ENCODE data around the gene ERO1B.
A peak's percentile ranks its signal among the peaks of the same experiment; 100 is the strongest.
"Not testable (repeated sequence)": the region's sequence is repeated elsewhere in the genome, so short reads cannot be mapped to it uniquely, and the experiment has no call there.

ERO1B gene, protein sequence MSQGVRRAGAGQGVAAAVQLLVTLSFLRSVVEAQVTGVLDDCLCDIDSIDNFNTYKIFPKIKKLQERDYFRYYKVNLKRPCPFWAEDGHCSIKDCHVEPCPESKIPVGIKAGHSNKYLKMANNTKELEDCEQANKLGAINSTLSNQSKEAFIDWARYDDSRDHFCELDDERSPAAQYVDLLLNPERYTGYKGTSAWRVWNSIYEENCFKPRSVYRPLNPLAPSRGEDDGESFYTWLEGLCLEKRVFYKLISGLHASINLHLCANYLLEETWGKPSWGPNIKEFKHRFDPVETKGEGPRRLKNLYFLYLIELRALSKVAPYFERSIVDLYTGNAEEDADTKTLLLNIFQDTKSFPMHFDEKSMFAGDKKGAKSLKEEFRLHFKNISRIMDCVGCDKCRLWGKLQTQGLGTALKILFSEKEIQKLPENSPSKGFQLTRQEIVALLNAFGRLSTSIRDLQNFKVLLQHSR

DNA sequence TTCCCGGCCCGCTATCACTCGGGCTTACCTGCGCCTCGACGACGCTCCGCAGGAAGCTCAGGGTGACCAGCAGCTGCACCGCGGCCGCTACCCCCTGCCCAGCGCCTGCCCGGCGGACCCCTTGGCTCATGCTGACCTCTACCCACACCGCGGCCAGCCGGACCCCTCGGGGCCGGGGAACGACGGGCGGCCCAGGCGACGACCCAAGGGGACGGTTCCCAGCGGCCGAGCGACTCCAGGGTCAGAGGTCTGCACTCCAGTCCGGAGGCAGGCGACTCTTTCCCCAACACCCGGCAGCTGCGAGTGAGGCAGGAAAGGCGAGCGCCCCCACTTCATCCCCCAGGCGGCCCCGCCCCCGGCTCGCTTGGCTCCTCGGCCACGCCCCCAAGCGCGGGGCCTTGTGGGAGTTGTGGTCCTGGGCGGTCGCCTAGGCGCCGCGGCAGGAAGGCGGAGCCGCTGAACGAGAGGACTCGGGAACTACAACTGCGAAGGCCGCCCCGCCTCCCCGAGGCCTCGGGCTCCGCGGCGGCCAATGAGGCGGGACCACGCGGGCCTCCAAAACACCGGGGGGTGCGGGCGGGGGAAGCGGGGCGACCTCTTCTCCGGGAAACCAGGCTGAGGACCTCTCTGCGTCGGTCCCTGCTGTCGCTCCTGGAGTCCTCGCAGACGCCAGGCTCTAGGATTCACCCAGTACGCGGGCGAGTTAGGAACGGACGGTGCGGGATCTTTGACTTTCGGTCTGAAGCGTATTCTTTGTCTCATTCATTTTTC, at the start of gene ERO1B:
ERO1B (minus strand) TSS at position 305 of the 771 bp plus-strand sequence; CDS start at position 130, 175 bp downstream.
- Histone ChIP-seq H3K4me3 (ENCODE audit: low read depth, low read length) (peak within 1 kb of the TSS; percentile 79), H3K27ac (ENCODE audit: low read depth, low read length) (no peak within 1 kb of the TSS), H3K27me3 (ENCODE audit: control insufficient read depth, insufficient read depth, low read length) (peaks cover 34% of the 10 kb centered on the region), H3K36me3 (ENCODE audit: control insufficient read depth, insufficient read depth, low read length) (no peaks in the 10 kb centered on the region), H3K9ac (ENCODE audit: low read depth, low read length) (peak within 1 kb of the TSS; percentile 71), H3K4me1 (ENCODE audit: control insufficient read depth, insufficient read depth, low read length) (0 out of 2 replicates have a peak, but pooled peaks cover 3% of the 10 kb centered on the region), H3K9me3 (ENCODE audit: control insufficient read depth, insufficient read depth, low read length) (no peaks in the 10 kb centered on the region)

DNA sequence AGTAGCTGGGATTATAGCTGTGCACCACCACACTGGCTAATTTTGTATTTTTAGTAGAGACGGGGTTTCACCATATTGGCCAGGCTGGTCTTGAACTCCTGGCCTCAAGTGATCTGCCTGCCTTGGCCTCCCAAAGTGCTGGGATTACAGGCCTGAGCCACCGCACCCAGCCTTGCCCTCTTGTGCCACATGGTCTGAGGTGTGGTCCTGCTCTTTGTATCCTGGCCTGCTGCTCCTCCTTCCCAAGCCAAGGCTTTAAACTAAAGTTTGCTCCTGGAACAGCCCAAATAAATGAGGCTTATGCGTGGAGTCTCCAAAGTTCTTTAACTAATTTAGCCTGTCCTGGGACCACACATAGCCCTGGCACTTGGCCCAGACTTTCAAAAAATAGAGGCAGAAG, 49.7 kb upstream of the ERO1B start:
- not testable (repeated sequence) for H3K27ac ChIP-seq (ENCODE audit: low read depth, low read length); H3K4me3 ChIP-seq (ENCODE audit: low read depth, low read length); H3K9me3 ChIP-seq (ENCODE audit: control insufficient read depth, insufficient read depth, low read length); H3K36me3 ChIP-seq (ENCODE audit: control insufficient read depth, insufficient read depth, low read length); H3K27me3 ChIP-seq (ENCODE audit: control insufficient read depth, insufficient read depth, low read length); H3K4me1 ChIP-seq (ENCODE audit: control insufficient read depth, insufficient read depth, low read length); H3K9ac ChIP-seq (ENCODE audit: low read depth, low read length)

DNA sequence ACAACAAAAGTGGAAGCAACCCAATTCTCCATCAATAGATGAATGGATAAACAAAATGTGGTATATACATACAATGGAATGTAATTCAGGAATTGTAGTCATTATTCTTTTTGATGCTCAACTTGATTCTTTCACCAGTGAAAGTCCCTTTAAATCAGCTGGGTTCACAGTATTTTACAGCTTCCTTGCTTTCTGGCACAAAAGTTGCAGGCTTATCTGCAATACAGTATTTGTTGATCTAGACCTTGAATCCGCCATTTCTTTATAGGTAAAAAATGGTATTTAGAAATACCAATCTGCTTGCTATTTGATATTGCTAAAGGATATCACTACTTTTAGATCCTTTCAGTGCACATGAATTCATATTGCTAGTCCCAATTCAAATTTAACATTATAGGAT, 44.7 kb upstream of the ERO1B start:
- peaks cover 4% of the 10 kb centered on the region; the same call in 1 of the 2 replicates for H3K9me3 ChIP-seq (ENCODE audit: control insufficient read depth, insufficient read depth, low read length)
- no peaks in the 10 kb centered on the region for H3K4me1 ChIP-seq (ENCODE audit: control insufficient read depth, insufficient read depth, low read length)
- no peak overlapping the region for H3K9ac ChIP-seq (ENCODE audit: low read depth, low read length)
- H3K36me3 ChIP-seq (ENCODE audit: control insufficient read depth, insufficient read depth, low read length): no peaks in the 10 kb centered on the region
- no peaks in the 10 kb centered on the region for H3K27me3 ChIP-seq (ENCODE audit: control insufficient read depth, insufficient read depth, low read length)
- no peak overlapping the region for H3K4me3 ChIP-seq (ENCODE audit: low read depth, low read length)
- no peak overlapping the region for H3K27ac ChIP-seq (ENCODE audit: low read depth, low read length)

DNA sequence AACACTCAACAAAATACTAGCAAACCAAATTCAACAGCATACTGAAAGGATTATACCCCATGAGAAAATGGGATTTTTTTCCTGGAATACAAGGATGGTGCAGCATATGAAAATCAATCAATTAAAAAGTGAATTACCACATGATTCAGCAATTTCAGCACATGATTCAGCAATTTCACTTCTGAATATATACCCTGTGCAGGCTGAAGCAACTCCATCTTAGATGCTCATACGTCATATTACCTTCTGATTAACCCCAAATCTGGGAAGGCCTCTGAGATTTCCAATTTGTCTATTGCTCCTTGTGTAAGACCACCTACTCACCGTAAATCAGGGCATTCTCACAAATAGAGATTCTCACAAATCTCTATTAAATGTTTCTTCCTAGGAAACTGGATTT, 43.8 kb upstream of the ERO1B start:
- H3K27me3 ChIP-seq (ENCODE audit: control insufficient read depth, insufficient read depth, low read length): no peaks in the 10 kb centered on the region
- peaks cover 4% of the 10 kb centered on the region; the same call in 1 of the 2 replicates for H3K9me3 ChIP-seq (ENCODE audit: control insufficient read depth, insufficient read depth, low read length)
- no peak overlapping the region for H3K27ac ChIP-seq (ENCODE audit: low read depth, low read length)
- no peaks in the 10 kb centered on the region for H3K36me3 ChIP-seq (ENCODE audit: control insufficient read depth, insufficient read depth, low read length)
- no peaks in the 10 kb centered on the region for H3K4me1 ChIP-seq (ENCODE audit: control insufficient read depth, insufficient read depth, low read length)
- H3K9ac ChIP-seq (ENCODE audit: low read depth, low read length): no peak overlapping the region
- H3K4me3 ChIP-seq (ENCODE audit: low read depth, low read length): no peak overlapping the region

DNA sequence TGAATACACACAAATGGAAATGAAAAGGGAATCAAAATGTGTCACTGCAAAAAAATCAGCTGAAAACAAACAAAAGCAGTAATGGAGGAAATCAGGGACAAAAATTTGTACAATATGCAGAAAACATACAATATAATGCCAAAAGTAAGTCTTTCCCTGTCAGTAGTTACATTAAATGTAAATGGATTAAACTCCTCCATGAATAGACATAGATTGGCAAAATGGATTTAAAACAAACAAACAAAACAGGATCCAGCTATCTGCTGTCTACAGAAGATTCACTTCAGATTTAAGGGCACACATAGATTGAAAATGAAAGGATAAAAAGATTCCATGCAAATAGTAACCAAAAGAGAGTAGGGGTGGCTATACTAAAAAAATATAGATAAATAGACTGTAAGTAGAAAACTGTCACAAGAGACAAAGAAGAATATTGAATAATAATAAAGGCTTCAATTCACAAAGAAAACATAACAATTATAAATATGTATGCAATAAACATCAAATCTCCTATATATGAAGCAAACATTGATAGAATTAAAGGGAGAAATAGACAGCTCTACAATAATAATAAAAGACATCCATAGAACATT, 42.2 kb upstream of the ERO1B start:
- Histone ChIP-seq H3K4me1 (ENCODE audit: control insufficient read depth, insufficient read depth, low read length) (no peaks in the 10 kb centered on the region), H3K4me3 (ENCODE audit: low read depth, low read length) (no peak overlapping the region), H3K27me3 (ENCODE audit: control insufficient read depth, insufficient read depth, low read length) (no peaks in the 10 kb centered on the region), H3K9ac (ENCODE audit: low read depth, low read length) (no peak overlapping the region), H3K36me3 (ENCODE audit: control insufficient read depth, insufficient read depth, low read length) (no peaks in the 10 kb centered on the region), H3K27ac (ENCODE audit: low read depth, low read length) (no peak overlapping the region), H3K9me3 (ENCODE audit: control insufficient read depth, insufficient read depth, low read length) (peaks cover 4% of the 10 kb centered on the region; the same call in 1 of the 2 replicates)

DNA sequence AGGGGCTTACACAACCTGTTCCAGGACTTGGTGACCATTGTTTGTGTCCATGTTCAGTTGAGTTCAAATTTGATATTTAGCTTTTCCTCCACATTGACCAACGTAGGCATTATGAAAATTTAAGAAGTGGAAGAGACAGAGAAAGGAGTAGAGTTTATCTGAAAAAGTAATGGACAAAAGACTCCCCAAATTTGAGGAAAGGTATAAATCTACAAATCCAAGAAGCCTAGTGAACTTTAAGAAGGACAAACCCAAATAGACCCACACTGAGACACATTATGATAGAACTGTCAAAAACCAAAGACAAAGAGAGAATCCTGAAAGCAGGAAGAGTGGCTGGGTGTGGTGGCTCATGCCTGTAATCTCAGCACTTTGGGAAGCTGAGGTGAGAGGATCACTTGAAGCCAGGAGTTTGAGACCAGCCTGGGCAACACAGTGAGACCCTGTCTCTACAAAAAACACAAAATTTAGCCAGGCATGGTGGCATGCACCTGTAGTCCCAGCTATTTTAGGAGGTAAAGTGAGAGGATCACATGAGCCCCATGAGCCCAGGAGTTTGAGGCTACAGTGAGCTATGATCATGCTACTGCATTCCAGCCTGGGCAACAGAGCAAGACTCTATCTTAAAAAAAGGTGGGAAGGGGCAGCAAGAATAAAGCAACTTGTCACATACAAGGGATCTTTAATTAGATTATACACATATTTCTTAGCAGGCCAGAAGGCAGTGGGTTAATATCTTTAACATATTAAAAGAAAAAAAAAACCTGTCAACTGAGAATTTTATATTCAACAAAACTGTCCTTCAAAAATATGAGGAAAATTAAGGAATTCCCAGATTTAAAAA, 41.0 kb upstream of the ERO1B start:
- Histone ChIP-seq H3K27ac (ENCODE audit: low read depth, low read length) (no peak overlapping the region), H3K9me3 (ENCODE audit: control insufficient read depth, insufficient read depth, low read length) (peaks cover 4% of the 10 kb centered on the region; the same call in 1 of the 2 replicates), H3K27me3 (ENCODE audit: control insufficient read depth, insufficient read depth, low read length) (no peaks in the 10 kb centered on the region), H3K4me3 (ENCODE audit: low read depth, low read length) (no peak overlapping the region), H3K4me1 (ENCODE audit: control insufficient read depth, insufficient read depth, low read length) (no peaks in the 10 kb centered on the region), H3K9ac (ENCODE audit: low read depth, low read length) (no peak overlapping the region), H3K36me3 (ENCODE audit: control insufficient read depth, insufficient read depth, low read length) (no peaks in the 10 kb centered on the region)

DNA sequence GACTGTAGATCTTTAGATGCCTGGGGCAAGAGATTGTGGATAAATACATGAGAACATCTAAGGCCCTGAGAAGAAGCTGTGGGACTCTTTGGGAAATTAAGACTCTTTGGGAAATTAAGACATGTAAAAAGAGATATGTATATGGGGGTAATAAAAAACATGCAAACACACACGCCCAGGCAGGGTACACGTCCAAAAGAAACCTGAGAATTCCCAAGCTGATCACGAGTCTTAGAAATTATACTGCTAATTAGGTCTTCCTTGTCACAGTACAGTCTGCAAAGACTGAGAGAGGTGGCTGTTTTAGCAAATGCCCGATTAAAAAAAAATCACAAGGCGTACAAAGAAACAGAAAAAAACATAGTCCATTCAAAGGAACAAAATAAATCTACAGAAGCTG, 39.3 kb upstream of the ERO1B start:
- no peaks in the 10 kb centered on the region for H3K36me3 ChIP-seq (ENCODE audit: control insufficient read depth, insufficient read depth, low read length)
- H3K9me3 ChIP-seq (ENCODE audit: control insufficient read depth, insufficient read depth, low read length): peaks cover 4% of the 10 kb centered on the region; the same call in 1 of the 2 replicates
- no peak overlapping the region for H3K27ac ChIP-seq (ENCODE audit: low read depth, low read length)
- no peaks in the 10 kb centered on the region for H3K4me1 ChIP-seq (ENCODE audit: control insufficient read depth, insufficient read depth, low read length)
- H3K27me3 ChIP-seq (ENCODE audit: control insufficient read depth, insufficient read depth, low read length): no peaks in the 10 kb centered on the region
- H3K4me3 ChIP-seq (ENCODE audit: low read depth, low read length): no peak overlapping the region
- no peak overlapping the region for H3K9ac ChIP-seq (ENCODE audit: low read depth, low read length)

DNA sequence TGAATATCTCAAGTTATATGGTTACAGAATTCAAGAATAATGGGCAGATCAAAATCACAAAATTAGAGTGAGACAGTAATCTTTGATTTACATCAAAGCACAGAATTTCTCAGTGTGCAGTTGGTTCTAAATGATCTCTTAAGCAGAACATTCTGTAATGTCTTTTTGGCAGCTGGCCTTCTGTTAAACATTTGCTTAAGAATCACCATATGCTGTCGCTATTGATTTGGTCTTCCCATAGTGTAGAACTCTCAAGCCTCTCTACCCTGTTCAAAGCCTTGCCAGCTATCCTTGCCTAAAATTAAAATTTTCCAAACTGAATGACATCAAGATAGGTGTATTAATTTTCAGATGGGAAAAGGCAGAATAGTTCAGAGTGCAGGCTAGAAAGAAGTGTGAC, 38.9 kb upstream of the ERO1B start:
- Histone ChIP-seq H3K9me3 (ENCODE audit: control insufficient read depth, insufficient read depth, low read length) (peaks cover 4% of the 10 kb centered on the region; the same call in 1 of the 2 replicates), H3K27ac (ENCODE audit: low read depth, low read length) (no peak overlapping the region), H3K4me3 (ENCODE audit: low read depth, low read length) (no peak overlapping the region), H3K9ac (ENCODE audit: low read depth, low read length) (no peak overlapping the region), H3K27me3 (ENCODE audit: control insufficient read depth, insufficient read depth, low read length) (no peaks in the 10 kb centered on the region), H3K4me1 (ENCODE audit: control insufficient read depth, insufficient read depth, low read length) (no peaks in the 10 kb centered on the region), H3K36me3 (ENCODE audit: control insufficient read depth, insufficient read depth, low read length) (no peaks in the 10 kb centered on the region)

DNA sequence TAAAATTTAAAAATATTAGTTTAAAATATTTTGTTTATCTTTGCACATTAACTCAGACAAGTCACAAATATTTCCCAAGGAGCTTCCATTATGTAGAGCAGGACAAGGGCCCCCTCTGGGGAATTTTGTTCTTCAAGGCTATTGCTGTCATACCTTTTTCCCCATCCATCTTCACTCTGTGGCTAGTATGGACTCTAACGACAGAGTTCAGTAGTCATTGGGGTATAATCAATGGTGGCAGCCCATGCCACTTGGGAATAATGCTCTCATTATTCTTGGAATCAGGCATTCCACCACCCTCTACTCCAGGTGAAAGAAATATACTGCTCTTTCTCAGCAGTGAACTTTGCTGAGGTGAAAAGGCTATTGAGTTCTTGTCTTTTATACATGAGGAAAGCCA, 38.5 kb upstream of the ERO1B start:
- Histone ChIP-seq H3K27ac (ENCODE audit: low read depth, low read length) (no peak overlapping the region), H3K4me3 (ENCODE audit: low read depth, low read length) (no peak overlapping the region), H3K9ac (ENCODE audit: low read depth, low read length) (no peak overlapping the region), H3K4me1 (ENCODE audit: control insufficient read depth, insufficient read depth, low read length) (no peaks in the 10 kb centered on the region), H3K9me3 (ENCODE audit: control insufficient read depth, insufficient read depth, low read length) (peaks cover 4% of the 10 kb centered on the region; the same call in 1 of the 2 replicates), H3K27me3 (ENCODE audit: control insufficient read depth, insufficient read depth, low read length) (no peaks in the 10 kb centered on the region), H3K36me3 (ENCODE audit: control insufficient read depth, insufficient read depth, low read length) (no peaks in the 10 kb centered on the region)

DNA sequence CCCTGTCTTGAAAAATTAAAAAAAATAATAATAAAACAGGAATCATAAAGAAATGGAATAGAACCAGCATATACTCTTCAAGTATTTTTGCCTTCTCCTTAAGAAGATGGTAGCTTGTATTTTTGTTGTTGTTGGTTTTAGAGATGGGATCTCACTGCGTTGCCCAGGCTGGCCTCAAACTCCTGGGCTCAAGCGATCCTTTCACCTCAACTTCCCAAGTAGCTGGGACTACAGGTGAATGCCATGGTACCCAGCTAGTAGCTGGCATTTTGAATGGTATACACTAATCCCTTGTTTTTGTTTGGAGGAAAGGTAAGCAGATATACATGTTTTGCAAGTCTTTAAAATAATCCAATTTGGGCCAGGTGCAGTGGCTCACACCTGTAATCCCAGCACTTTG, 34.7 kb upstream of the ERO1B start:
- peaks cover 13% of the 10 kb centered on the region for H3K4me1 ChIP-seq (ENCODE audit: control insufficient read depth, insufficient read depth, low read length)
- no peak overlapping the region for H3K4me3 ChIP-seq (ENCODE audit: low read depth, low read length)
- no peaks in the 10 kb centered on the region for H3K36me3 ChIP-seq (ENCODE audit: control insufficient read depth, insufficient read depth, low read length)
- no peaks in the 10 kb centered on the region for H3K9me3 ChIP-seq (ENCODE audit: control insufficient read depth, insufficient read depth, low read length)
- no peak overlapping the region for H3K27ac ChIP-seq (ENCODE audit: low read depth, low read length)
- no peaks in the 10 kb centered on the region for H3K27me3 ChIP-seq (ENCODE audit: control insufficient read depth, insufficient read depth, low read length)
- no peak overlapping the region for H3K9ac ChIP-seq (ENCODE audit: low read depth, low read length)
